B cell (primary cell): ENCODE data around the gene GRID1. TPM values are rescaled to one million over a fixed set of nuclear protein-coding genes. Genes with fewer than 3 reads are reported as not detected.

ENCODE experiments used
- ATAC-seq: fragments of 200-7000 bp; cut with Tn5 transposase; one replicate; pipeline ENCODE4 v1.10.0; 2021; ENCODE audit warnings: low read depth, mild to moderate bottlenecking, moderate number of reproducible peaks, moderate library complexity
- CTCF ChIA-PET: fragments of 350-600 bp; sonication (Branson Sonifier 250); formaldehyde crosslinking; loops from one replicate; lab custom pipeline; 2021; ENCODE audit warnings: antibody characterized with exemption, inconsistent platforms; lab: Charles Lee
- POLR2A ChIA-PET: fragments of 350-600 bp; sonication (Branson Sonifier 250); formaldehyde crosslinking; loops from one replicate; lab custom pipeline; 2021; ENCODE audit warnings: antibody characterized with exemption; lab: Charles Lee
- DNase-seq: peaks from one replicate; pipeline ENCODE4 v3.0.0; 2013
- H2AFZ ChIP-seq: 2 replicates; pipeline ENCODE4 v1.6.1; 2012; ENCODE audit warnings: mild to moderate bottlenecking, low read depth, low read length; ENCODE audit not compliant: insufficient read depth, poor library complexity, severe bottlenecking
- H3K27ac ChIP-seq, 2 donors: 1 replicate in 1 of 2; 2 replicates in 1 of 2; pipeline ENCODE4 v1.5.1; 2012 to 2013; ENCODE audit warnings: low read length in 2 of 2, mild to moderate bottlenecking in 2 of 2, moderate library complexity in 1 of 2
- H3K27me3 ChIP-seq, 4 experiments: fragments of 200-600 bp in 1 of 4; sonication (generic) in 1 of 4; replicated peaks in 1 of 4; 1 replicate in 2 of 4; 2 replicates in 2 of 4; pipeline versions ENCODE4 v1.6.1 to v1.7.0; 2013 to 2016; ENCODE audit warnings: low read length in 3 of 4, mild to moderate bottlenecking in 2 of 4, mixed read lengths in 1 of 4, moderate library complexity in 1 of 4; ENCODE audit not compliant: insufficient read depth in 4 of 4, control insufficient read depth in 3 of 4; ENCODE audit errors: control extremely low read depth in 1 of 4
- H3K36me3 ChIP-seq, 2 experiments: replicated peaks in 1 of 2; 1 replicate in 1 of 2; 2 replicates in 1 of 2; pipeline versions ENCODE4 v1.6.1 to v1.7.1; 2013; ENCODE audit warnings: low read length in 1 of 2; ENCODE audit not compliant: insufficient read depth in 2 of 2, control insufficient read depth in 1 of 2; ENCODE audit errors: control extremely low read depth in 1 of 2, extremely low read depth in 1 of 2
- H3K4me1 ChIP-seq, 2 donors: fragments of 200-600 bp in 1 of 2; sonication (generic) in 1 of 2; 1 replicate in 1 of 2; 2 replicates in 1 of 2; pipeline versions ENCODE4 v1.5.1 to v1.6.1; 2013 to 2017; ENCODE audit warnings: low read length in 2 of 2; ENCODE audit not compliant: control insufficient read depth in 2 of 2, insufficient read depth in 2 of 2
- H3K4me2 ChIP-seq: replicated peaks from 2 replicates; pipeline ENCODE3; 2012; ENCODE audit warnings: mild to moderate bottlenecking, low read depth, low read length; ENCODE audit not compliant: poor library complexity, severe bottlenecking
- H3K4me3 ChIP-seq, 5 experiments: fragments of 200-600 bp in 1 of 5; sonication (generic) in 1 of 5; 1 replicate in 3 of 5; 2 replicates in 2 of 5; pipeline versions ENCODE4 v1.5.1 to v1.7.0; 2011 to 2016; ENCODE audit warnings: low read length in 4 of 5, mild to moderate bottlenecking in 4 of 5, low read depth in 2 of 5, control low read depth in 1 of 5, moderate library complexity in 1 of 5; ENCODE audit not compliant: insufficient read depth in 1 of 5; ENCODE audit errors: control extremely low read depth in 1 of 5, extremely low read depth in 1 of 5
- H3K79me2 ChIP-seq: fragments of 200-600 bp; sonication (generic); one replicate; pipeline ENCODE4 v1.6.0; 2016; ENCODE audit warnings: low read length; ENCODE audit not compliant: control insufficient read depth, insufficient read depth
- H3K9ac ChIP-seq: fragments of 200-600 bp; sonication (generic); 2 replicates; pipeline ENCODE4 v1.6.1; 2017; ENCODE audit warnings: mild to moderate bottlenecking, low read length, moderate library complexity
- H3K9me3 ChIP-seq, 3 donors: one replicate each; pipeline versions ENCODE4 v1.6.1 to v1.7.1; 2013; ENCODE audit warnings: low read length in 2 of 3; ENCODE audit not compliant: control insufficient read depth in 2 of 3, insufficient read depth in 1 of 3; ENCODE audit errors: control extremely low read depth in 1 of 3
- H4K20me1 ChIP-seq: 2 replicates; pipeline ENCODE4 v1.6.0; 2012; ENCODE audit warnings: mild to moderate bottlenecking, low read length; ENCODE audit not compliant: insufficient read depth, control insufficient read depth, poor library complexity, severe bottlenecking
- H3K27ac Mint-ChIP-seq: one replicate; pipeline ENCODE4 v1.8.0; 2021; ENCODE audit warnings: mixed read lengths
- H3K27me3 Mint-ChIP-seq: one replicate; pipeline ENCODE4 v1.8.0; 2021; ENCODE audit warnings: mixed read lengths
- H3K4me1 Mint-ChIP-seq: one replicate; pipeline ENCODE4 v1.8.0; 2021; ENCODE audit warnings: mixed read lengths
- H3K4me3 Mint-ChIP-seq: one replicate; pipeline ENCODE4 v1.8.0; 2021; ENCODE audit warnings: mixed read lengths
- H3K9me3 Mint-ChIP-seq: one replicate; pipeline ENCODE4 v1.8.0; 2022; ENCODE audit warnings: mixed read lengths; ENCODE audit not compliant: insufficient read depth
- EZH2 ChIP-seq: IDR thresholded peaks from 2 replicates; pipeline ENCODE4 v1.6.1; 2012; ENCODE audit warnings: borderline replicate concordance, low read depth, mild to moderate bottlenecking, moderate library complexity, low read length; ENCODE audit not compliant: insufficient read depth, poor library complexity, severe bottlenecking
- WGBS: methylation state at CpG from one replicate; pipeline ENCODE4 v1.1.5; 2013; ENCODE audit warnings: missing lambda C conversion rate; ENCODE audit not compliant: insufficient coverage; 5-methylcytosine and 5-hydroxymethylcytosine counted together
- intact Hi-C: fragments of 100-400 bp; cut with micrococcal nuclease; formaldehyde crosslinking; loops from one replicate; pipeline ENCODE4 v1.10.0; 2022
- polyA plus RNA-seq: library from polyadenylated mRNA; depleted of rRNA; stranded (reverse); fragments of >200 nt; gene quantifications from 2 replicates; pipeline ENCODE4 v1.2.3, GENCODE V29; 2012
- total RNA-seq, 2 donors: library from RNA; stranded (reverse); fragments of 120-200 nt in 1 of 2; gene quantifications; 1 replicate in 1 of 2; 2 replicates in 1 of 2; pipeline versions ENCODE4 v1.2.3 to v1.2.4, GENCODE V29; 2013 to 2022
- TF ChIP-seq, protein P1 (sequence below): fragments of 200-600 bp; IDR thresholded peaks from one replicate; pipeline ENCODE4 v1.8.0; 2022; ENCODE audit warnings: antibody characterized with exemption, mild to moderate bottlenecking

GRID1 gene
- total and polyA plus RNA-seq, 2 donors (not counting 1 experiment from before 2014, with no cell fraction given), result not detected

DNA sequence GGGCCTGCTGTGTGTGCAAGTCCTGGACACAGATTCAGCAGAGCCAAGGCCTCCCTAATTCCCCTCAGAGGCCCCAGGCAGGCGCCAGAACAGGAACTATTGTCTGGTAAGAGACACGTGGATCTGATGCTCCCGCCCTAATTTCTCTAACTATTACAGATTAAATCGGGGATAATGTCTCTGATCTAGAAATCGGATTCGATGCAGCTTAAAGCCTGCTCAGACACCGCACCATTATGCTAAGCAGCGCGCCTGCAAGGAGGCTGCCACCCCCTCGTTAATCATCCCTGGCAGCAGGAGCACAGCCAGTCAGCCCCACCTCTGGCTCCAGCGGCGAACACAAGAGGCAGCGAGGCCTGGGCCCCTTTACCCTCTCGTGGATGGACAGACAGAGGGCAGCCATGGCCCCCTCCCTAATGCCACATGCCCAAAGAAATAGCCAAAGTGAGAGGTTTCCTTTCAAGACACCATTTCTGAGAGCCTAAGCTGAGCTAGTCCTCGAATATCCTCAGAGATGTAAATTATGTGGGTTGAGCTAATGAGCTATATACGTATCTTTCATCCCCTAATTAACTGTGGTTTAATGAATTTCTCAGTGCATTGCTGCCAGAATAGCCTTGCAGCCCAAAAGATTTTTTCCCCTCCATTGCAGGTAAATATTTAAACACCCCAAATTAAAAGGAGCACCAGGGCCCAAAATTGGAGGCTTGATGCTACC lies 122.1 kb downstream of the GRID1 start:
- 62% methylated on average over 14 of the region's 16 CpGs for WGBS
- no peaks in the 10 kb centered on the region for H3K79me2 ChIP-seq
- H3K36me3 ChIP-seq, result no peaks in the 10 kb centered on the region
- no peak for TF ChIP-seq EZH2
- TF ChIP-seq, protein P1, sequence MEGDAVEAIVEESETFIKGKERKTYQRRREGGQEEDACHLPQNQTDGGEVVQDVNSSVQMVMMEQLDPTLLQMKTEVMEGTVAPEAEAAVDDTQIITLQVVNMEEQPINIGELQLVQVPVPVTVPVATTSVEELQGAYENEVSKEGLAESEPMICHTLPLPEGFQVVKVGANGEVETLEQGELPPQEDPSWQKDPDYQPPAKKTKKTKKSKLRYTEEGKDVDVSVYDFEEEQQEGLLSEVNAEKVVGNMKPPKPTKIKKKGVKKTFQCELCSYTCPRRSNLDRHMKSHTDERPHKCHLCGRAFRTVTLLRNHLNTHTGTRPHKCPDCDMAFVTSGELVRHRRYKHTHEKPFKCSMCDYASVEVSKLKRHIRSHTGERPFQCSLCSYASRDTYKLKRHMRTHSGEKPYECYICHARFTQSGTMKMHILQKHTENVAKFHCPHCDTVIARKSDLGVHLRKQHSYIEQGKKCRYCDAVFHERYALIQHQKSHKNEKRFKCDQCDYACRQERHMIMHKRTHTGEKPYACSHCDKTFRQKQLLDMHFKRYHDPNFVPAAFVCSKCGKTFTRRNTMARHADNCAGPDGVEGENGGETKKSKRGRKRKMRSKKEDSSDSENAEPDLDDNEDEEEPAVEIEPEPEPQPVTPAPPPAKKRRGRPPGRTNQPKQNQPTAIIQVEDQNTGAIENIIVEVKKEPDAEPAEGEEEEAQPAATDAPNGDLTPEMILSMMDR, result no peak
- ChIA-PET POLR2A (no interaction called here), CTCF (no interaction called here)
- DNase-seq, result no peak
- Mint-ChIP-seq H3K9me3 (no peaks in the 10 kb centered on the region), H3K4me1 (no peaks in the 10 kb centered on the region), H3K27me3 (no peaks in the 10 kb centered on the region), H3K4me3 (no peak overlapping the region), H3K27ac (no peak overlapping the region)
- no peaks in the 10 kb centered on the region for H3K27me3 ChIP-seq
- intact Hi-C loops, result no loop called here
- ATAC-seq, result no peak
- H2AFZ ChIP-seq, result no peak overlapping the region
- peaks cover 0 to 21% (median 0%) of the 10 kb centered on the region in 3 donors for H3K9me3 ChIP-seq
- no peaks in the 10 kb centered on the region for H3K4me1 ChIP-seq
- H3K9ac ChIP-seq, result no peak overlapping the region
- H3K4me2 ChIP-seq, result no peak overlapping the region
- H3K27ac ChIP-seq, result no peak overlapping the region
- no peaks in the 10 kb centered on the region for H4K20me1 ChIP-seq
- H3K4me3 ChIP-seq, result no peak overlapping the region

DNA sequence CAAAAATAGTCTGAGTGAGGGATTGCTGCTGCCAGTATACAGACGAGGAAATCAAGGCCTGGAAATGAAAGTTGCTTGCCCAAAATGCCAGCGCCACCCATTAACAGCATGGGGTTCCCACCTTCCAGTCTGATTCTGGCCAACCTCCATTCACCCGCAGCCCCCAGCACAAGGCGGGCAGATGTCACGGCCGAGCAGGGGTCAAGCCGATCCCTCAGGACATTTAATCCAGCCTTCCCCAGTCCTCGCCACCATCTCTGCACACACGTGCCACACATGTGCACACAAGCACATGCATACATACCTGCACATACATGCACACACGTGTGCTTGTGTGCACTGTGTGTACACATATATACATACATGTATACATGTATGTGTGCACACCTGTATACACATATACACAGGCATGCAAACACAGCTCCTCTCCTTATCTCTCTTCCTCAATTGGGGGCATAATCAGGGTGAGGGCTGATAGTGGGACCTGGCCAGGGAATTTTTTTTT lies 122.9 kb downstream of the GRID1 start:
- H3K4me1 Mint-ChIP-seq, result no peaks in the 10 kb centered on the region
- no peak overlapping the region for H3K27ac Mint-ChIP-seq
- Histone ChIP-seq H3K9ac (no peak overlapping the region), H2AFZ (no peak overlapping the region), H3K36me3 (no peaks in the 10 kb centered on the region), H3K27ac (no peak overlapping the region), H3K79me2 (no peaks in the 10 kb centered on the region), H3K4me2 (no peak overlapping the region), H3K9me3 (peaks cover 0 to 18% (median 0%) of the 10 kb centered on the region in 3 donors), H4K20me1 (no peaks in the 10 kb centered on the region), H3K4me3 (no peak overlapping the region), H3K27me3 (no peaks in the 10 kb centered on the region), H3K4me1 (no peaks in the 10 kb centered on the region)
- intact Hi-C loops, result no loop called here
- H3K9me3 Mint-ChIP-seq, result no peaks in the 10 kb centered on the region
- ATAC-seq (no peak), DNase-seq (no peak)
- ChIA-PET CTCF (no interaction called here), POLR2A (no interaction called here)
- no peak overlapping the region for H3K4me3 Mint-ChIP-seq
- H3K27me3 Mint-ChIP-seq, result no peaks in the 10 kb centered on the region
- WGBS, result 92% methylated on average over 7 of the region's 10 CpGs
- no peak for TF ChIP-seq EZH2
